Stimulated activated CD8-positive, alpha-beta memory T cell treated with anti-CD3 and anti-CD28 coated beads, Interleukin-4, amount 100 ng/mL, for 4 hours (primary cell): Measurements from ENCODE around the gene NPFF.
"Not testable (repeated sequence)": the region's sequence is repeated elsewhere in the genome, so short reads cannot be mapped to it uniquely, and the experiment has no call there.

ENCODE experiments used
- DNase-seq, 2 donors: peaks; one replicate each; pipeline ENCODE4 v3.0.0-alpha.2; 2020; ENCODE audit warnings: low read depth in 2 of 2, low spot score in 1 of 2

Gene NPFF

GRCh38 chr12:53506881-53507602 is at the start of gene NPFF:
TSS of gene NPFF (minus strand) at chr12:53507484. CDS start at chr12:53507474, 10 bp downstream.
- DNase-seq, result no peak

GRCh38 chr12:53552361-53553327 is 45.4 kb upstream of the NPFF start:
- DNase-seq, result no peak

DNA sequence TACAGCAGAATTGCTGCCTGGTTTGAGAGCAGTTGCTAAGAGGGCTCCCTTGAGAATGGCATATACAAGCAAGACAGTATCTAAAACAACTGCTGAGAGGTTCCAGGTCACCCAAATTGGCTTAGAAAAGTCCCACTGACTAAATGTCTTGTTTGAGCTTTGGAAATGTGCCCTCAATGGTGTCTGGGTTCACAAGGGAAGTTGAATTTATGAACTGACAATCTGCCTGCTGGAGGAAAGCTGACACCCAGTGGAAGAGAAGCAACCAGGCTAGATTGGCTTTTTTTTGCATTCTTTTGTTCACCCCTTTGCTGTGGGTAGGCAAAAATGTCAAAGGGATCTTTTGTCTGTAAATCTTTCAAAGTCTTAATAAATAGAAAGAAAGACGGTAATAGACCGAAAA is 44.6 kb upstream of the NPFF start:
- no peak for DNase-seq

GRCh38 chr12:53550595-53550994 is 43.3 kb upstream of the NPFF start:
- no peak for DNase-seq

- DNase-seq, result not testable (repeated sequence)
These were observed 42.8 kb upstream of the NPFF start for GRCh38 chr12:53550131-53550530.

GRCh38 chr12:53548354-53548753 is 41.1 kb upstream of the NPFF start:
- not testable (repeated sequence) for DNase-seq

GRCh38 chr12:53543539-53543938 is 36.3 kb upstream of the NPFF start:
- DNase-seq, result no peak

DNA sequence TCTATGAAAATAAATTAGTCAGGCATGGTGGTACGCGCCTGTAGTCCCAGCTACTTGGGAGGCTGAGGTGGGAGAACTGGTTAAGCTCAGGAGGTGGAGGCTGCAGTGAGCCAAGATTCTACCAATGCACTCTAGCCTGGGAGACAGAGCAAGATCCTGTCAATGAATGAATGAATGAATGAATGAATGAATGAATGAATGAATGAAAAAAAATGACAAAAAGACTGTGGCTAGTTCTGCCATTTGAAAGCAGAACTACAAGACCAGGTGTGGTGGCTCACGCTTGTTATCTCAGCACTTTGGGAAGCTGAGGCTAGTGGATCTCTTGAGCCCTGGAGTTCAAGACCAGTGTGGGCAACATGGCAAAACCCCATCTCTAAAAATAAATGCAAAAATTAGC is 32.2 kb upstream of the NPFF start:
- DNase-seq, result no peak

- DNase-seq, result no peak
These were observed 31.0 kb upstream of the NPFF start for GRCh38 chr12:53538209-53538689.

DNA sequence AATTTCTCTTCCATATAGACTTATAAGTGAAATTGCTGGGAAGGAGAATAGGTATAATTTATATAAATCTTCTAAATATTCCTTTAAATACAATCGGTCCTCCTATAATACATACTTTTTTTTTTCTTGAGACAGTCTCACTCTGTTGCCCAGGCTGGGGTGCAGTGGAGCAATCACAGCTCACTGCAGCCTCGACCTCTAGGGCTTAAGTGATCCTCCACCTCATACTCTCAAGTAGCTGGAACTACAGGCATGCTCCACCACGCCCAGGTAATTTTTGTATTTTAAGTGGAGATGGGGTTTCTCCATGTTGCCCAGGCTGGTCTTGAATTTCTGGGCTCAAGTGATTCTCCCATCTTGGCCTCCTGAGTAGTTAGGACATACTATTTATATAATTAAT is 29.7 kb upstream of the NPFF start:
- no peak for DNase-seq

DNA sequence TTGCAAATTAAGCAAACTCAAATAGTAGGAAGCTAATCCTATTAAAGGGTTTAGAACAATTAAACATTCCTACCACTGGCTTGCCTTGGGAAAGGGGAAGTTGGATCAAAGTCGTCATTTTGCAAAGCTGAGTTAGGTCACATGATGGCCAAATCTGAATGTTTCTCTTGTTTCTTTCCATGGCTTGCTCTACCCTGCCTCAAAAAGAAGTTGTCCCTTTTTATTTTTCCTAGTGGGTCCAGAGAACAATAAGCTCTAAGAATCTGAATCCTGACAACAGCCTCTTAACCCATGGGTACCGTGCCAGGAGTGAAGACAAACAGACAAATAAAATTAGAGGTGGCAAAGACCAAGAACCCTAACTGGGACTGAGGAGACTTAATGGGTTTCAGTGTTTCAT is 26.2 kb upstream of the NPFF start:
- no peak for DNase-seq

GRCh38 chr12:53532524-53533445 is 25.5 kb upstream of the NPFF start:
- no peak for DNase-seq

GRCh38 chr12:53532021-53532420 is 24.7 kb upstream of the NPFF start:
- DNase-seq, result no peak

DNA sequence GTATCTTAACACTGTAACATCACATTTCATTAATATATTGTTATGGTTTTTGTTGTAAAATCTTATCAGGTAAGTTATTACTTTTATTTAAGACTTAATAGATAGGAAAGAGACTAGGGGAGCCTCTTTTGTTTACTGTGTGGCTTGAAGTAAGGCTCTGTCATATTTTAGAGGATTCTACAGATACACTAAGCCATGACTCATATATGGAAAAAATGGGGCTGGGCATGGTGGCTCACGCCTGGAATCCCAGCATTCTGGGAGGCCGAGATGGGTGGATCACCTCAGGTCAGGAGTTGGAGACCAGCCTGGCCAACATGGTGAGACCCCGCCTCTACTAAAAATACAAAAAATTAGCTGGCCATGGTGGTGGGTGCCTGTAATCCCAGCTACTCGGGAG is 23.6 kb upstream of the NPFF start:
- no peak for DNase-seq

DNA sequence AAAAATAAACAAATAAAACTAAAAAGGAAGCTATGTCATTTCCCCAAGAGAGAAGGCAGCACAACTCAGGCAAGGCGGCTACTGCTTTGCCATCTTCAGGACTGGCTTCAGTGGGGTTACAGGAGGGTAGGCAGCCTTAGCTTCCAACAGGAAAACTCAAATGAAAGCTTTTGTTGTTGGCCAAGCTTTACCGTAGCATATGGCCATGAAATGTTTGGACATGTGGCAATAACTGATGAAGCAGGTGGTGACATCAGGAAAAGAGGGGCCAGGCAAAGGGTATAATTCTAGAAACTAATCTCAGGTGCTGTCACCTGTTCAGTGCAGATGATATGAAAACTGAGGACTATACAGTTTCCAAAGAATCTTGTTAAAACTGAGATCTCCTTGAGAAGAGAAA is 22.8 kb upstream of the NPFF start:
- DNase-seq, result no peak

DNA sequence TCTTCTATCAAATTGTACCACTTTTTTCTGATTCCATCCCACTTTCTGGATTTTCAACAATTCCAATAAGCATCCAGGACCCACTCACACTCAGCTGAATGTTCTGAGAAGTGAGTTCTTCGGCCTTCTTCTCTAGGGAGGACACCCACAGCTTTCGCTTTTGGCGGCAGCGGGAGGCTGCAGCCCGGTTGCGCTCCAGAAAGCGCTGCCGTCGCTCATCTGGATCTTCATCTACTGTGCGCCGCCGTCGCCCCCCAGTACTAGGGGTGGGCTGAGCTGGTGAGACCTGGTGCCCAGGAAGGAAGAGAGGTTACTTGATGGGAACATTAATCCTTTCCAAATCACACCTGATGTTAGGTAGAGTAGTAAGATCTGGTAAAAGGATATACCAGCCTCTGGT is 17.2 kb upstream of the NPFF start:
- DNase-seq, result no peak

DNA sequence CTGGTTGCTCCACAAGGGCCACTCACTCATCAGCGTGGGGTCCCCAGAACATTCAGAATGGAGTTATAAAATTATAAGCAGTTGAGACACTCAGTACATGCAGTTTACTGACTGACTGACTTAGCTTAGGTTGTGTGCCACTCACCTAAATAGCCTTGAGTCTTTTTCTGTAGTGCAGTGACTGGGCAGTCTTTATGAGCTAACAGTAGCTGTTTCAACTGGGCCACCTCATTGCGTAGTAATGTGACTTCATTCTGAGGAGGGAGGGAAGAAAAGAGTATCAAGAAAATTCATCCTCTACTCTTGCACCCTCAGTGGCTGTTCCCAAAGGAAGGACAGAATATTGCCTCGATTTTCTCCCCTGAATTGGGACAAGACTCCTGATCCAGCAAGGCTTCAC is 15.8 kb upstream of the NPFF start:
- no peak for DNase-seq

GRCh38 chr12:53518381-53518780 is 11.1 kb upstream of the NPFF start:
- no peak for DNase-seq

- no peak for DNase-seq
These were observed 9.6 kb upstream of the NPFF start for GRCh38 chr12:53516758-53517455.

DNA sequence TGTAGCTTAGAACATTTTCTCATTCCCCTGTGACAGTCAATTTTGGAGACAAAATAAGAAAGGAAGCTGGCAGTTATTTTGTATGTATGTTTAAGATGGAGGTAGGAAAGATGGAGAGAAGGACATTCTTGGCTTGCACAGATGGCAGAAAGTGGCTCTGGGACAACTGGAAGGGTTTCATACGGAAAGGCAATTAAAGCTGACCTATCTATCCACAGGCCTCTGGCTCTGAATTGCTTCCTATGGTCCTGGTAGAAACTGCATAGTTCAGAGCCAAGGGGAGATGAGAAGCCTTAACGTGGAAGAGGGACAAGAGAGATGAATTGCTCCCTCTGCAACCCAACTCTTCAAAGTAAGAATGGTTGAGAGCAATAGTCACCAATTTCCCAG is 8.0 kb upstream of the NPFF start:
- DNase-seq, result no peak
